OCI-LY3 (cell line): ENCODE measurements around the gene HS1BP3.

ENCODE experiments used
- CTCF ChIP-seq: fragments of 200-600, 300-600 bp; sonication (generic); IDR thresholded peaks from 2 replicates; pipeline ENCODE4 v1.5.1; 2014; ENCODE audit warnings: antibody characterized with exemption, low read length, low read depth
- EZH2phosphoT487 ChIP-seq: fragments of 200-600 bp; shearing (Covaris generic); IDR thresholded peaks from 2 replicates; pipeline ENCODE4 v1.6.1; 2018; ENCODE audit warnings: antibody characterized with exemption, mixed run types, low read depth

GRCh38 chr2:20621366-20622295 is 29.3 kb downstream of the HS1BP3 start:
- no peak for TF ChIP-seq CTCF
- TF ChIP-seq EZH2phosphoT487, result no peak
